Neural cell (in vitro differentiated cells): Measurements from ENCODE around the gene FADS3.

Experiments
- EZH2 ChIP-seq: fragments of 200-600, 300-800 bp; shearing (Covaris generic), sonication (generic); IDR thresholded peaks from 2 replicates; pipeline ENCODE4 v1.6.1; 2014; ENCODE audit warnings: antibody characterized with exemption, low read length, borderline replicate concordance, mild to moderate bottlenecking; ENCODE audit not compliant: insufficient read depth, poor library complexity, severe bottlenecking
- MXI1 ChIP-seq: fragments of 450-650 bp; conservative IDR thresholded peaks from 2 replicates; pipeline ENCODE4 v1.6.1; 2014; ENCODE audit warnings: antibody characterized with exemption, mild to moderate bottlenecking; ENCODE audit not compliant: poor library complexity, severe bottlenecking
- RAD21 ChIP-seq: fragments of 450-650 bp; conservative IDR thresholded peaks from 2 replicates; pipeline ENCODE4 v1.6.1; 2014; ENCODE audit warnings: antibody characterized with exemption, mild to moderate bottlenecking, moderate library complexity
- TAF1 ChIP-seq: IDR thresholded peaks from 2 replicates; pipeline ENCODE4 v1.6.1; 2012; ENCODE audit warnings: low read depth
- TF ChIP-seq, protein P1 (sequence below): fragments of 450-650 bp; IDR thresholded peaks from 2 replicates; pipeline ENCODE4 v1.5.1; 2014; ENCODE audit warnings: antibody characterized with exemption, mild to moderate bottlenecking, moderate library complexity; ENCODE audit not compliant: poor library complexity, severe bottlenecking
- TF ChIP-seq, protein P2 (sequence below): IDR thresholded peaks from 2 replicates; pipeline ENCODE4 v1.6.1; 2012; ENCODE audit warnings: borderline replicate concordance

GRCh38 chr11:61921446-61921845, 30.1 kb upstream of the FADS3 start:
- TF ChIP-seq TAF1 (no peak), RAD21 (no peak), EZH2 (no peak), MXI1 (no peak)
- TF ChIP-seq, protein P1, sequence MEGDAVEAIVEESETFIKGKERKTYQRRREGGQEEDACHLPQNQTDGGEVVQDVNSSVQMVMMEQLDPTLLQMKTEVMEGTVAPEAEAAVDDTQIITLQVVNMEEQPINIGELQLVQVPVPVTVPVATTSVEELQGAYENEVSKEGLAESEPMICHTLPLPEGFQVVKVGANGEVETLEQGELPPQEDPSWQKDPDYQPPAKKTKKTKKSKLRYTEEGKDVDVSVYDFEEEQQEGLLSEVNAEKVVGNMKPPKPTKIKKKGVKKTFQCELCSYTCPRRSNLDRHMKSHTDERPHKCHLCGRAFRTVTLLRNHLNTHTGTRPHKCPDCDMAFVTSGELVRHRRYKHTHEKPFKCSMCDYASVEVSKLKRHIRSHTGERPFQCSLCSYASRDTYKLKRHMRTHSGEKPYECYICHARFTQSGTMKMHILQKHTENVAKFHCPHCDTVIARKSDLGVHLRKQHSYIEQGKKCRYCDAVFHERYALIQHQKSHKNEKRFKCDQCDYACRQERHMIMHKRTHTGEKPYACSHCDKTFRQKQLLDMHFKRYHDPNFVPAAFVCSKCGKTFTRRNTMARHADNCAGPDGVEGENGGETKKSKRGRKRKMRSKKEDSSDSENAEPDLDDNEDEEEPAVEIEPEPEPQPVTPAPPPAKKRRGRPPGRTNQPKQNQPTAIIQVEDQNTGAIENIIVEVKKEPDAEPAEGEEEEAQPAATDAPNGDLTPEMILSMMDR, result no peak
- TF ChIP-seq, protein P2, sequence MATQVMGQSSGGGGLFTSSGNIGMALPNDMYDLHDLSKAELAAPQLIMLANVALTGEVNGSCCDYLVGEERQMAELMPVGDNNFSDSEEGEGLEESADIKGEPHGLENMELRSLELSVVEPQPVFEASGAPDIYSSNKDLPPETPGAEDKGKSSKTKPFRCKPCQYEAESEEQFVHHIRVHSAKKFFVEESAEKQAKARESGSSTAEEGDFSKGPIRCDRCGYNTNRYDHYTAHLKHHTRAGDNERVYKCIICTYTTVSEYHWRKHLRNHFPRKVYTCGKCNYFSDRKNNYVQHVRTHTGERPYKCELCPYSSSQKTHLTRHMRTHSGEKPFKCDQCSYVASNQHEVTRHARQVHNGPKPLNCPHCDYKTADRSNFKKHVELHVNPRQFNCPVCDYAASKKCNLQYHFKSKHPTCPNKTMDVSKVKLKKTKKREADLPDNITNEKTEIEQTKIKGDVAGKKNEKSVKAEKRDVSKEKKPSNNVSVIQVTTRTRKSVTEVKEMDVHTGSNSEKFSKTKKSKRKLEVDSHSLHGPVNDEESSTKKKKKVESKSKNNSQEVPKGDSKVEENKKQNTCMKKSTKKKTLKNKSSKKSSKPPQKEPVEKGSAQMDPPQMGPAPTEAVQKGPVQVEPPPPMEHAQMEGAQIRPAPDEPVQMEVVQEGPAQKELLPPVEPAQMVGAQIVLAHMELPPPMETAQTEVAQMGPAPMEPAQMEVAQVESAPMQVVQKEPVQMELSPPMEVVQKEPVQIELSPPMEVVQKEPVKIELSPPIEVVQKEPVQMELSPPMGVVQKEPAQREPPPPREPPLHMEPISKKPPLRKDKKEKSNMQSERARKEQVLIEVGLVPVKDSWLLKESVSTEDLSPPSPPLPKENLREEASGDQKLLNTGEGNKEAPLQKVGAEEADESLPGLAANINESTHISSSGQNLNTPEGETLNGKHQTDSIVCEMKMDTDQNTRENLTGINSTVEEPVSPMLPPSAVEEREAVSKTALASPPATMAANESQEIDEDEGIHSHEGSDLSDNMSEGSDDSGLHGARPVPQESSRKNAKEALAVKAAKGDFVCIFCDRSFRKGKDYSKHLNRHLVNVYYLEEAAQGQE, result no peak
